H9 (cell line): ENCODE data around the gene CLIC3. TPM values are rescaled to one million over a fixed set of nuclear protein-coding genes. Genes with fewer than 3 reads are reported as not detected.

Experiments used
- DNase-seq: peaks from one replicate; pipeline ENCODE4 v3.0.0-alpha.2; 2017
- H2AFZ ChIP-seq: one replicate; pipeline ENCODE4 v1.6.1; 2013; ENCODE audit warnings: mild to moderate bottlenecking, low read length, control low read depth, moderate library complexity
- H2AK5ac ChIP-seq: 2 replicates; pipeline ENCODE4 v1.6.1; 2013; ENCODE audit warnings: low read length, control low read depth, mixed read lengths; ENCODE audit not compliant: insufficient read length
- H2BK120ac ChIP-seq: one replicate; pipeline ENCODE4 v1.6.1; 2013; ENCODE audit warnings: low read depth, mild to moderate bottlenecking, low read length, control low read depth, inconsistent platforms; ENCODE audit not compliant: poor library complexity, severe bottlenecking
- H2BK12ac ChIP-seq: 2 replicates; pipeline ENCODE4 v1.6.1; 2013; ENCODE audit warnings: low read length, control low read depth, mixed read lengths, low read depth; ENCODE audit not compliant: insufficient read length
- H2BK15ac ChIP-seq: 2 replicates; pipeline ENCODE4 v1.6.1; 2013; ENCODE audit warnings: low read depth, low read length, control low read depth
- H2BK20ac ChIP-seq: one replicate; pipeline ENCODE4 v1.6.1; 2013; ENCODE audit warnings: low read depth, mild to moderate bottlenecking, low read length, control low read depth, inconsistent platforms; ENCODE audit not compliant: poor library complexity, severe bottlenecking
- H2BK5ac ChIP-seq: 2 replicates; pipeline ENCODE4 v1.6.1; 2013; ENCODE audit warnings: low read length, control low read depth, mixed read lengths; ENCODE audit not compliant: insufficient read length
- H3K14ac ChIP-seq: 2 replicates; pipeline ENCODE4 v1.6.1; 2013; ENCODE audit warnings: low read length, control low read depth; ENCODE audit not compliant: insufficient read depth
- H3K18ac ChIP-seq: 2 replicates; pipeline ENCODE4 v1.6.1; 2013; ENCODE audit warnings: low read depth, mild to moderate bottlenecking, mixed read lengths, low read length, control low read depth; ENCODE audit not compliant: insufficient read length
- H3K23ac ChIP-seq: 2 replicates; pipeline ENCODE4 v1.6.1; 2013; ENCODE audit warnings: low read length, control low read depth, mixed read lengths, low read depth; ENCODE audit not compliant: insufficient read length
- H3K23me2 ChIP-seq: 2 replicates; pipeline ENCODE4 v1.6.1; 2013; ENCODE audit warnings: low read depth, mild to moderate bottlenecking, mixed read lengths, low read length, control low read depth; ENCODE audit not compliant: insufficient read length, poor library complexity, severe bottlenecking
- H3K27ac ChIP-seq: 2 replicates; pipeline ENCODE4 v1.5.1; 2013; ENCODE audit warnings: low read length, control low read depth, mixed read lengths, low read depth; ENCODE audit not compliant: insufficient read length
- H3K27me3 ChIP-seq: 2 replicates; pipeline ENCODE4 v1.6.1; 2013; ENCODE audit warnings: low read length, control low read depth, inconsistent platforms; ENCODE audit not compliant: insufficient read depth
- H3K4ac ChIP-seq: 2 replicates; pipeline ENCODE4 v1.6.1; 2013; ENCODE audit warnings: low read depth, mild to moderate bottlenecking, control low read depth, inconsistent platforms, low read length, moderate library complexity
- H3K4me1 ChIP-seq: 2 replicates; pipeline ENCODE4 v1.6.1; 2013; ENCODE audit warnings: low read length, control low read depth, inconsistent platforms; ENCODE audit not compliant: insufficient read depth
- H3K4me2 ChIP-seq: 2 replicates; pipeline ENCODE4 v1.6.1; 2013; ENCODE audit warnings: low read length, control low read depth, mixed read lengths; ENCODE audit not compliant: insufficient read length, insufficient read depth
- H3K56ac ChIP-seq: 2 replicates; pipeline ENCODE4 v1.6.1; 2013; ENCODE audit warnings: low read depth, mild to moderate bottlenecking, mixed read lengths, low read length, control low read depth; ENCODE audit not compliant: insufficient read length
- H3K79me1 ChIP-seq: 2 replicates; pipeline ENCODE4 v1.6.1; 2013; ENCODE audit warnings: low read depth, mild to moderate bottlenecking, moderate library complexity, low read length, control low read depth, inconsistent platforms; ENCODE audit not compliant: insufficient read depth, poor library complexity, severe bottlenecking
- H3K79me2 ChIP-seq: 2 replicates; pipeline ENCODE4 v1.6.1; 2013; ENCODE audit warnings: low read length, control low read depth, inconsistent platforms; ENCODE audit not compliant: insufficient read depth
- H3K9ac ChIP-seq: 2 replicates; pipeline ENCODE4 v1.6.1; 2013; ENCODE audit warnings: low read length, control low read depth, mixed read lengths; ENCODE audit not compliant: insufficient read length; ENCODE audit errors: extremely low read depth
- H3K9me3 ChIP-seq: one replicate; pipeline ENCODE4 v1.6.1; 2013; ENCODE audit warnings: low read depth, low read length, inconsistent platforms; ENCODE audit not compliant: control insufficient read depth
- H3T11ph ChIP-seq: one replicate; pipeline ENCODE4 v1.6.1; 2013; ENCODE audit warnings: mild to moderate bottlenecking, low read length, control low read depth, inconsistent platforms
- H4K20me1 ChIP-seq: one replicate; pipeline ENCODE4 v1.6.1; 2013; ENCODE audit not compliant: control insufficient read depth, insufficient read length, insufficient read depth
- H4K5ac ChIP-seq: 2 replicates; pipeline ENCODE4 v1.6.1; 2013; ENCODE audit warnings: low read depth, mild to moderate bottlenecking, mixed read lengths, low read length, control low read depth; ENCODE audit not compliant: insufficient read length
- H4K8ac ChIP-seq: replicated peaks from 2 replicates; pipeline ENCODE4 v1.6.1; 2013; ENCODE audit warnings: low read length, control low read depth, mixed read lengths, low read depth; ENCODE audit not compliant: insufficient read length
- H4K91ac ChIP-seq: 2 replicates; pipeline ENCODE4 v1.6.1; 2013; ENCODE audit warnings: low read depth, mild to moderate bottlenecking, moderate library complexity, mixed read lengths, low read length, control low read depth; ENCODE audit not compliant: insufficient read length
- H3K27ac Mint-ChIP-seq, 3 experiments: 2 replicates in 2 of 3; 3 replicates in 1 of 3; pipeline ENCODE4 v1.8.0; 2020 to 2021; ENCODE audit warnings: mixed read lengths in 3 of 3, mild to moderate bottlenecking in 1 of 3, moderate library complexity in 1 of 3
- H3K27me3 Mint-ChIP-seq: 2 replicates; pipeline ENCODE4 v1.8.0; 2021; ENCODE audit warnings: low read depth, mild to moderate bottlenecking, moderate library complexity, mixed read lengths
- H3K36me3 Mint-ChIP-seq, 3 experiments: 2 replicates in 2 of 3; 3 replicates in 1 of 3; pipeline ENCODE4 v1.8.0; 2020 to 2021; ENCODE audit warnings: low read depth in 3 of 3, mixed read lengths in 3 of 3; ENCODE audit not compliant: insufficient read depth in 1 of 3
- H3K4me1 Mint-ChIP-seq, 2 experiments: 2 replicates each; pipeline ENCODE4 v1.8.0; 2020; ENCODE audit warnings: mixed read lengths in 2 of 2
- H3K4me3 Mint-ChIP-seq, 2 experiments: 2 replicates in 1 of 2; 3 replicates in 1 of 2; pipeline ENCODE4 v1.8.0; 2020 to 2021; ENCODE audit warnings: mild to moderate bottlenecking in 2 of 2, mixed read lengths in 2 of 2, moderate library complexity in 1 of 2
- H3K9me3 Mint-ChIP-seq, 2 experiments: 2 replicates in 1 of 2; 3 replicates in 1 of 2; pipeline ENCODE4 v1.8.0; 2020; ENCODE audit warnings: mild to moderate bottlenecking in 2 of 2, mixed read lengths in 2 of 2, moderate library complexity in 1 of 2
- CTCF ChIP-seq: fragments of 200-600 bp; sonication (generic); conservative IDR thresholded peaks from 3 replicates; pipeline ENCODE4 v1.8.0; 2021; ENCODE audit warnings: antibody characterized with exemption, mild to moderate bottlenecking
- whole genome bisulfite sequencing: extraction: QIAGEN DNeasy Blood & Tissue Kit; methylation state at CpG from one replicate; pipeline ENCODE4 v1.1.7; 2013; ENCODE audit warnings: missing lambda C conversion rate, low lambda C conversion rate, mixed read lengths; ENCODE audit not compliant: insufficient read length; ENCODE audit errors: extremely low coverage; 5-methylcytosine and 5-hydroxymethylcytosine counted together
- total RNA-seq: library from RNA; stranded (reverse); gene quantifications from 2 replicates; pipeline ENCODE4 v1.2.1, GENCODE V29; 2021

CLIC3 gene
- total RNA-seq, 1 experiment from 2014 or later: 0.31 TPM

- Histone ChIP-seq H3K27me3 (no peaks in the 10 kb centered on the region), H2BK15ac (no peak overlapping the region), H4K20me1 (no peaks in the 10 kb centered on the region), H3K23me2 (peaks cover 8% of the 10 kb centered on the region), H2BK12ac (no peak overlapping the region), H4K91ac (no peak overlapping the region), H4K8ac (no peak overlapping the region), H4K5ac (no peak overlapping the region), H2BK20ac (no peak overlapping the region), H3K23ac (no peak overlapping the region), H3K79me1 (no peaks in the 10 kb centered on the region), H2BK120ac (no peak overlapping the region), H3K27ac (no peak overlapping the region), H3K9me3 (no peaks in the 10 kb centered on the region), H2AK5ac (no peak overlapping the region), H2BK5ac (no peak overlapping the region), H3K4ac (no peak overlapping the region), H3K79me2 (no peaks in the 10 kb centered on the region), H3K56ac (no peak overlapping the region), H3K18ac (no peak overlapping the region), H3T11ph (no peak overlapping the region), H3K4me2 (no peak overlapping the region), H3K14ac (no peak overlapping the region), H2AFZ (no peak overlapping the region), H3K9ac (no peak overlapping the region), H3K4me1 (no peaks in the 10 kb centered on the region)
- no CpG with 5 or more reads among the region's 26 CpGs for WGBS
- no peak for DNase-seq
- no peaks in the 10 kb centered on the region for H3K9me3 Mint-ChIP-seq
- no peak for TF ChIP-seq CTCF
- peaks cover 0 to 8% (median 6%) of the 10 kb centered on the region in 3 experiments; a peak in 4 of 7 replicates for H3K36me3 Mint-ChIP-seq
- peaks cover 10 to 18% of the 10 kb centered on the region in 2 experiments for H3K4me1 Mint-ChIP-seq
- no peaks in the 10 kb centered on the region for H3K27me3 Mint-ChIP-seq
- H3K4me3 Mint-ChIP-seq: no peak overlapping the region
- H3K27ac Mint-ChIP-seq: peak overlapping the region in 2 of 3 experiments; percentile 85 to 89; a peak in 3 of 7 replicates
These were observed 49.1 kb downstream of the CLIC3 start for GRCh38 chr9:136947028-136947891.
